GM19099 (cell line): ENCODE data around the gene CADPS.

Experiments
- POLR2A ChIP-seq: IDR thresholded peaks from 3 replicates; pipeline ENCODE4 v1.6.1; 2011; ENCODE audit warnings: low read depth; ENCODE audit not compliant: insufficient read length; ENCODE audit errors: extremely low read depth

Gene CADPS

GRCh38 chr3:62602129-62602770, 273.0 kb downstream of the CADPS start:
- TF ChIP-seq POLR2A: no peak

- no peak for TF ChIP-seq POLR2A
These were observed 273.8 kb downstream of the CADPS start for GRCh38 chr3:62601238-62602070.

GRCh38 chr3:62600033-62600432, 275.2 kb downstream of the CADPS start:
- TF ChIP-seq POLR2A: no peak

- TF ChIP-seq POLR2A: no peak
These were observed 277.7 kb downstream of the CADPS start for GRCh38 chr3:62597491-62597890.

GRCh38 chr3:62592408-62592807, 282.8 kb downstream of the CADPS start:
- TF ChIP-seq POLR2A: no peak

- TF ChIP-seq POLR2A: no peak
These were observed 286.1 kb downstream of the CADPS start for GRCh38 chr3:62589078-62589477.

- no peak for TF ChIP-seq POLR2A
These were observed 287.6 kb downstream of the CADPS start for GRCh38 chr3:62587579-62588031.

GRCh38 chr3:62587169-62587568, 288.0 kb downstream of the CADPS start:
- TF ChIP-seq POLR2A: no peak

- TF ChIP-seq POLR2A: no peak
These were observed 288.9 kb downstream of the CADPS start for GRCh38 chr3:62586356-62586755.

- no peak for TF ChIP-seq POLR2A
These were observed 289.4 kb downstream of the CADPS start for GRCh38 chr3:62585861-62586260.

GRCh38 chr3:62584636-62585035, 290.6 kb downstream of the CADPS start:
- no peak for TF ChIP-seq POLR2A

GRCh38 chr3:62582495-62583172, 292.6 kb downstream of the CADPS start:
- TF ChIP-seq POLR2A: no peak

- TF ChIP-seq POLR2A: no peak
These were observed 298.1 kb downstream of the CADPS start for GRCh38 chr3:62577153-62577552.

- TF ChIP-seq POLR2A: no peak
These were observed 300.8 kb downstream of the CADPS start for GRCh38 chr3:62574266-62574898.

GRCh38 chr3:62571916-62572315, 303.3 kb downstream of the CADPS start:
- no peak for TF ChIP-seq POLR2A
